Retinal pigment epithelial cell (primary cell): Measurements from ENCODE around the gene ZFP69.
A peak's percentile ranks its signal among the peaks of the same experiment; 100 is the strongest.

ENCODE experiments used
- DNase-seq: peaks from one replicate; pipeline ENCODE4 v3.0.0-alpha.2; 2010; ENCODE audit warnings: low read depth
- H3K4me3 ChIP-seq: 2 replicates; pipeline ENCODE4 v1.5.1; 2011; ENCODE audit warnings: mild to moderate bottlenecking, low read length, control low read depth, moderate library complexity
- TF ChIP-seq, protein P1 (sequence below): conservative IDR thresholded peaks from 2 replicates; pipeline ENCODE4 v1.5.1; 2011; ENCODE audit warnings: low read depth, low read length, control low read depth, inconsistent platforms

Gene ZFP69

DNA sequence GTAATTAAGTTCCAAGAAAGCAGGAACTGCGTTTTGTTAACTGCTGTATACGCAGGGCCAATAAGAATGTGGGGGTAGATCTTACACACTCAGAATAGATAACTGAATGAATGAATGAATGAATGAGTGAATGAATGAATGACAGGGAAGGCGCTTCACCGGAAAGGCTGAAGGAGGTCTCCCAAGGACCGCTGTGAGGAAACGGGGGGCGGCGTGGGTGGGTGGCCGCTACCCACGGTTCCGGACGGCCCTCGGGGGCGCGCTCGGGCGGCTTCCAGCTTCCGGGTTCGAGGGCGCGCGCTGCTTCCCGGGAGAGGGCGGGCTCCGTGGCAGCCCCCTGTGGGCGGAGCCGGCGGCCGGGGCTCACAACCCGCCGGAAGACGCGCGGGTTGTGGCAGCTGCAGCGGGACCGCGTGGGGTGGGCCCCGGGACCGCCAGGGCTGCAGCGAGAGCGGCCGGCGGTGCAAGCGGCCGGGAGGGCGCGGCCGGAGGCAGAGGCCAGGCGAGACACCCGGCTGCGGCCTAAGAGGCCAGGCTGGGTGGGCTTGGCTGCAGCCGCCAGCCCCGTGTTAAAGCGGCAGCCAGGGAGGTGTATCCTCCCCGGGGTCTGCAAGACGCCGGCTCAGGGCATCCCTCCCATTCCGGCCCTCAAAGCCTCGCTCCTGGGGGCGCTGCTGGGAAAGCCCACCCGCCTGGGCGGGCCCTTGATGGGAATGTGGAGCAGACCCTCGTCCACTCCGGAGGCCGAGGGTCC lies at the start of gene ZFP69:
Gene ZFP69, plus strand, starts transcription at position 367 of the 754 bp plus-strand sequence. CDS start 2,072 bp downstream, outside the sequence.
- no peak for DNase-seq
- TF ChIP-seq, protein P1, sequence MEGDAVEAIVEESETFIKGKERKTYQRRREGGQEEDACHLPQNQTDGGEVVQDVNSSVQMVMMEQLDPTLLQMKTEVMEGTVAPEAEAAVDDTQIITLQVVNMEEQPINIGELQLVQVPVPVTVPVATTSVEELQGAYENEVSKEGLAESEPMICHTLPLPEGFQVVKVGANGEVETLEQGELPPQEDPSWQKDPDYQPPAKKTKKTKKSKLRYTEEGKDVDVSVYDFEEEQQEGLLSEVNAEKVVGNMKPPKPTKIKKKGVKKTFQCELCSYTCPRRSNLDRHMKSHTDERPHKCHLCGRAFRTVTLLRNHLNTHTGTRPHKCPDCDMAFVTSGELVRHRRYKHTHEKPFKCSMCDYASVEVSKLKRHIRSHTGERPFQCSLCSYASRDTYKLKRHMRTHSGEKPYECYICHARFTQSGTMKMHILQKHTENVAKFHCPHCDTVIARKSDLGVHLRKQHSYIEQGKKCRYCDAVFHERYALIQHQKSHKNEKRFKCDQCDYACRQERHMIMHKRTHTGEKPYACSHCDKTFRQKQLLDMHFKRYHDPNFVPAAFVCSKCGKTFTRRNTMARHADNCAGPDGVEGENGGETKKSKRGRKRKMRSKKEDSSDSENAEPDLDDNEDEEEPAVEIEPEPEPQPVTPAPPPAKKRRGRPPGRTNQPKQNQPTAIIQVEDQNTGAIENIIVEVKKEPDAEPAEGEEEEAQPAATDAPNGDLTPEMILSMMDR = no peak
- H3K4me3 ChIP-seq = peak within 1 kb of the TSS; percentile 74

DNA sequence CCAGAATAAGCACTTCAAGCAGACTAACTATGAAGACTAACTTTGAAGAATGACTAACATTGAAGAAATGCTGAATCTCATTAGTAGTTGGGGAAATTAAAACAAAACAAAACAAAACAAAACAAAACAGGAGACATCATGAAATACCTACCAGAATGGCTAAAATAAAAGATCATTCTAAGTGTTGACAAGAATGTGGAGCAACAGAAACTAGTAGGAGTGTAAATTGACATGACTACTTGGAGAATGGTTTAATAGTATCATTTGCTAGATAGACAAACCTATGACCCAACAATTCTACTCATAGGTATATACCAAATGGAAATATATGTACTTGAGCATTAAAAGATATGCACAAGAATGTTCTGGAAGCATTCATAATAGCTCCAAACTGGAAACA lies 45.7 kb upstream of the ZFP69 start:
- TF ChIP-seq, protein P1 = no peak
- no peak for DNase-seq
- H3K4me3 ChIP-seq = no peak overlapping the region

- DNase-seq = no peak
- no peak overlapping the region for H3K4me3 ChIP-seq
- TF ChIP-seq, protein P1 = no peak
These were observed 44.3 kb upstream of the ZFP69 start for GRCh38 chr1:40432644-40433390.

DNA sequence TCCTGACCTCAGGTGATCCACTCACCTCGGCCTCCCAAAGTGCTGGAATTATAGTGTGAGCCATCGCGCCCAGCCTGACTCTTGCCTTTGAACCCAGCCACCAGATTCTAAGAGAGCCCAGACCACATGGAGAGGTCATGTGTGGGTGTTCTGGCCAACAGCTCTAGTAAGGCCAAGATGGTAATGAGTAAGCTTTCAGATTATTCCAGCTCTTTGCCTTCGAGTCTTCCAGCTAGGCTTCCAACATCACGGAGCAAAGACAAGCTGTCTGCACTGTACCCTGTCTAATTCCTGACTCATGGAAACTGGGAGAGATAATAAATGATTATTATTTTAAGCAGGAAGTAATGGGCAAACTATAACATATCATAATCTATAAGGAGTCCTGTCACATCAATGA lies 41.6 kb upstream of the ZFP69 start:
- no peak for DNase-seq
- H3K4me3 ChIP-seq = no peak overlapping the region
- TF ChIP-seq, protein P1 = no peak

GRCh38 chr1:40435876-40436275 lies 41.2 kb upstream of the ZFP69 start:
- TF ChIP-seq, protein P1 = no peak
- DNase-seq = no peak
- no peak overlapping the region for H3K4me3 ChIP-seq

DNA sequence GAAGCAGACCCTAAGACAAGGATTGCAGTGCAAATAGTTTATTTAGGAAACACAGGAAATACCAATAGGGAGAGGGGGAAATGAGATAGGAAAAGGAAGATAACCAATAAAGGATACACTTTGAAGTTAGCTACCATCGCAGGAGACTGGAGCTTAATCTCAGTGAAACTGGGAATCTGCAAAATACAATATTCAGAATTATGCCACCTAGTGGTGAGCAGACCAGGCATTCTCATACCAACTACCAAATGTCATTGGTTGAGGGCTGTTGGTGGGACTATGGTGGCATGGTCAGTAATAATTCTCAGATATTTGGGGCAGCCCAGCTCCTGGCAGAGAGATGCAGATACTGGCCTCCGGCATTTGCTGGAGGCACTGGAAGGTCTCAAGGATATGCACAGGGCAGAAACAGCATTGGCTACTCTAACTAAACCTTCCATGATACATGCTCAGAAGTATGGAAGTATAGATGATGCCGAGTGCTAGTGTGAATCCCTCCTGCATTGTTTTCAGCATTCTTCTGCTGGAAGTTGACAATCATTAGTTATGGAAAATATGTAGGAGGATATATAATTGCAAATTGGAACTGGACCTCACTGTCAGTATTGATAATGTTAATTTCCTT lies 38.6 kb upstream of the ZFP69 start:
- H3K4me3 ChIP-seq = no peak overlapping the region
- TF ChIP-seq, protein P1 = peak; percentile 82
- no peak for DNase-seq
